GM19240 (cell line): Measurements from ENCODE around the gene LHPP.
A peak's percentile ranks its signal among the peaks of the same experiment; 100 is the strongest.
"Not testable (repeated sequence)": the region's sequence is repeated elsewhere in the genome, so short reads cannot be mapped to it uniquely, and the experiment has no call there.

Experiments
- DNase-seq: peaks from one replicate; pipeline ENCODE4 v3.0.0; 2011; ENCODE audit warnings: low spot score; ENCODE audit not compliant: insufficient read length

LHPP gene

GRCh38 chr10:124535731-124536495, 74.3 kb downstream of the LHPP start:
- DNase-seq = no peak

DNA sequence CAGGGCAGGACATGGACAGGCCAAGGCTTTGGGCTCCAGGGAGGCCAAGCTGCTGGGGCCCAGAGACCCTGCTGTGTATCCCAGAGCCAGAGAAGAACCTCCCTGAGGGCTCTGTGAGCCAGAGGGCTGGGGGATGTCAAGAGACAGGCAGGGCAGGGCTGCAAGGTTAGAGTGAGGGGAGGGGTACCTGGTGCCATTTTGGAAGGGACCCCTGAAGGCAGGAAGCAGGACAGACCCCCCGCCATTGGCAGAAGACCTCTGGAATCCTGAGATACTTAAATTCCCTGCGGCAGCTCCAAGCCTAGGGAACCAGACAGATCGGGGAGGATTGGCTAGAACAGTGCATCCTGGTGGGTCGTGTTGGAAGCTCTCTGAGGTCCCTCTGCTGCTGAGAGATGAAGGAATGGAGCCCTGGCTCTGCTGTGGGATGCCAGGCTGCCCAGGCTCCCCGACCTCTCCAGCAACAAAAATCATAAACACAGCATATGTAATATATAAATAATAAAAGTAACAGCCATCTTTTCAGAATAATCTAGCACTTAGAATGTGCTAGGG, 75.0 kb downstream of the LHPP start:
- no peak for DNase-seq

GRCh38 chr10:124537166-124537725, 75.6 kb downstream of the LHPP start:
- no peak for DNase-seq

GRCh38 chr10:124537891-124538290, 76.3 kb downstream of the LHPP start:
- DNase-seq = no peak

GRCh38 chr10:124538706-124539105, 77.1 kb downstream of the LHPP start:
- DNase-seq = no peak

- DNase-seq = peak; percentile 85
These were observed 78.5 kb downstream of the LHPP start for GRCh38 chr10:124539935-124540641.

- DNase-seq = no peak
These were observed 79.7 kb downstream of the LHPP start for GRCh38 chr10:124541076-124541903.

GRCh38 chr10:124542336-124542735, 80.7 kb downstream of the LHPP start:
- DNase-seq = no peak

DNA sequence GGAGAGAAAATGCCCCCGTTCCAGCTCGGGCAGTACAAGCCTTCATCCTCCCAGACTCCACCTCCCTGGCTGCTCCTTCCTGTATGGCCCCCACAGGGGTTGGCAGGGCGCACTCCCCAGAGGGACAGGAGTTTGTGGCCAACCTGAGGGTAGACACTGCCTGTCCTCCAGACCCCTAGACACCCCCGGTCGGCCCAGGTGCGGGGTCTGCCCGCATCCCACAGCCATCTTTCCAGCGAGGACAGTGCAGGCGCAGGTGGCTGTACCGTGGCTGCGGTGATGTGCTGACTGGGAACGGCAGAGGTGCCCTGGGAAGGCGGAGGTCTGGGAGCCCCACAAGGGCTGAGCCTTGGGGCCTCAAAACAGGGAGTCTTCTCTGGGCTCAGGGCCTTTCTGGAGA, 81.5 kb downstream of the LHPP start:
- no peak for DNase-seq

- DNase-seq = no peak
These were observed 82.3 kb downstream of the LHPP start for GRCh38 chr10:124543971-124544370.

DNA sequence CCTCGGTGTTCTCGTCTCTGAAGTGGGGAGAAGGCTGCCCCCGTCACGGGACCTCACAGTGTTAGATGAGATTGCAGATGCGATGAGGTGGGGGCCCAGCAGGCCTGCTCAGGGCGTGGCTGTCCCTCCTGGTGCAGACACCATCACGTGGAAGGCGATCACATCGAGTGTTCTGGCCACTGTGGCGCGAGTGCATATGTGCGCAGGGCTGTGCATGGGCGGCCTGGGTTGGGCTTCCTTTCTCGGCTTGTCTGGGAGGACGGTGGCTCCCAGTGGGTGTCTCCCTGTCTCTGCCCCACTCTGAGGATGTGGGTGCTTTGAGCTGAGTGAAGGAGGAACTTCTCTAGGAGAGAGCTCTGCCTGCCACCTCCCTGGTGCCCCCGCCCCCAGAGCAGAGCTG, 83.1 kb downstream of the LHPP start:
- DNase-seq = no peak

GRCh38 chr10:124545351-124546054, 83.9 kb downstream of the LHPP start:
- DNase-seq = no peak

- no peak for DNase-seq
These were observed 84.4 kb downstream of the LHPP start for GRCh38 chr10:124546055-124546369.

DNA sequence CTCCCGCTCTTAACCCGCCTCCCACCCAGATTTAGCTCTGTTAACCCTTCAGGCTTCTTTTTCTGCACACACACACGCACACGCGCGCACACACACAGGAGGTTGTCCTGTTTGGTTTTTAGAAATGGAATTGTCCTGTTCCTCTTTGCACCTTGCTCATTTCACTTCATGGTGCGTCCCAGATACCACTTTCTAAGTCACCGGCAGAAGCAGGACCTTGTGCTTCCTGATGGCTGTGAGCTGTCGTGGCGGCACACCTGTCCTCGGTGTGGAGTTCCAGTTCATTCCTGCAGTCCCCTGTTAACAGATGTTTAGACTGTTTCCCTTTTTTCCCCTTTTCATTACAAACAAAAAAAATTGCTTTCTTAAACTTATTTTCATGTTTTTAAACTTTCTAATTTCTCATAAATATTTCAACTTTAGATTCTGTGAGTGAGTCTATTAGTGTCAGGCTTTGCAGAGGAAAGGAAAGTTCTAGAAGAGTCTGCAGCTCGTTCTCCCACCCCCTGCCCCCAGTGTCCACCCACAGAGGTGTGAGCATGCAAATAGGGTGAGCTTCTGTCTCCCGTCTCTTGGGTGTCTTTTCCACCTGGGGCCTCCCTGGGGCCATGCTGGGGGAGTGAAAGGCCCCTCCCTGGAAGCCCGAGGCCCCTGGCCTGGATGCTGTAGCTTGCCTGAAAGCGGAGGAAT, 85.5 kb downstream of the LHPP start:
- DNase-seq = no peak

GRCh38 chr10:124547647-124548168, 86.1 kb downstream of the LHPP start:
- DNase-seq = no peak

GRCh38 chr10:124549171-124549570, 87.5 kb downstream of the LHPP start:
- DNase-seq = not testable (repeated sequence)

GRCh38 chr10:124550293-124551034, 88.8 kb downstream of the LHPP start:
- DNase-seq = no peak

- DNase-seq = no peak
These were observed 89.5 kb downstream of the LHPP start for GRCh38 chr10:124551097-124551496.

GRCh38 chr10:124551755-124552154, 90.1 kb downstream of the LHPP start:
- DNase-seq = no peak
